GM12878 (cell line): Measurements from ENCODE around the gene KLHL3. TPM values are rescaled to one million over a fixed set of nuclear protein-coding genes. Genes with fewer than 3 reads are reported as not detected.

ENCODE experiments used
- ATAC-seq: fragments of 200-7000 bp; cut with Tn5 transposase; 3 replicates; pipeline ENCODE4 v1.9.1; 2020; ENCODE audit warnings: mild to moderate bottlenecking, moderate library complexity
- BruUV-seq: library from RNA; stranded (reverse); fragments of 400-500 nt; replicated peaks from 2 replicates; lab custom pipeline; 2021; lab: Mats Ljungman, UMichigan
- CTCF ChIA-PET: fragments of 300-600 bp; sonication (Branson Sonifier 250); formaldehyde crosslinking; extraction: SDS; loops from one replicate; lab custom pipeline; 2021; ENCODE audit warnings: inconsistent platforms; lab: Yijun Ruan, JAX
- POLR2A ChIA-PET: fragments of 350-600 bp; formaldehyde crosslinking; extraction: SDS; loops from one replicate; lab custom pipeline; 2021; ENCODE audit warnings: inconsistent platforms; lab: Charles Lee
- RAD21 ChIA-PET: fragments of 300-600 bp; sonication (Branson Sonifier 250); formaldehyde crosslinking; loops from one replicate; lab custom pipeline; 2023; ENCODE audit warnings: antibody characterized with exemption; ENCODE audit not compliant: unreplicated experiment; lab: Charles Lee
- SMC1A ChIA-PET: fragments of 300-600 bp; sonication (Branson Sonifier 250); formaldehyde crosslinking; loops from one replicate; lab custom pipeline; 2023; ENCODE audit not compliant: unreplicated experiment, uncharacterized antibody; lab: Charles Lee
- DNase-seq: peaks from one replicate; pipeline ENCODE4 v3.0.0-alpha.2; 2011; ENCODE audit warnings: low read depth, low spot score
- FAIRE-seq: peaks from 3 replicates; lab custom pipeline; 2011; peaks lifted over from hg19 to GRCh38; lab: Jason Lieb, UNC
- H2AFZ ChIP-seq: 2 replicates; pipeline ENCODE4 v1.6.0; 2011; ENCODE audit warnings: low read depth, low read length, control low read depth; ENCODE audit not compliant: control insufficient read depth
- H3K27ac ChIP-seq: 2 replicates; pipeline ENCODE4 v1.5.1; 2011; ENCODE audit warnings: control low read depth; ENCODE audit not compliant: control insufficient read depth, insufficient read depth
- H3K27me3 ChIP-seq, 2 experiments: replicated peaks in 1 of 2; 2 replicates each; pipeline versions ENCODE4 v1.6.0 to v1.6.1; 2011; ENCODE audit warnings: low read length in 1 of 2; ENCODE audit not compliant: control insufficient read depth in 2 of 2, insufficient read depth in 2 of 2
- H3K36me3 ChIP-seq, 2 experiments: 2 replicates each; pipeline ENCODE4 v1.5.1; 2011; ENCODE audit warnings: low read length in 1 of 2; ENCODE audit not compliant: control insufficient read depth in 2 of 2, insufficient read depth in 2 of 2
- H3K4me1 ChIP-seq: 2 replicates; pipeline ENCODE4 v1.6.1; 2011; ENCODE audit warnings: mild to moderate bottlenecking, low read length, moderate library complexity, mixed read lengths; ENCODE audit not compliant: control insufficient read depth, insufficient read depth
- H3K4me2 ChIP-seq: 2 replicates; pipeline ENCODE4 v1.6.0; 2011; ENCODE audit warnings: control low read depth; ENCODE audit not compliant: control insufficient read depth, insufficient read depth
- H3K4me3 ChIP-seq: fragments of 200-600 bp; sonication (generic); 2 replicates; pipeline ENCODE4 v1.5.1; 2016
- H3K79me2 ChIP-seq: 2 replicates; pipeline ENCODE4 v1.6.0; 2011; ENCODE audit warnings: low read length; ENCODE audit not compliant: control insufficient read depth, insufficient read depth
- H3K9ac ChIP-seq: 2 replicates; pipeline ENCODE4 v1.8.0; 2011; ENCODE audit warnings: low read length, control low read depth, mixed read lengths; ENCODE audit not compliant: control insufficient read depth, insufficient read depth
- H3K9me3 ChIP-seq: replicated peaks from 3 replicates; pipeline ENCODE4 v1.5.1; 2011; ENCODE audit warnings: mild to moderate bottlenecking, low read length; ENCODE audit not compliant: control insufficient read depth, insufficient read depth
- H4K20me1 ChIP-seq: 2 replicates; pipeline ENCODE4 v1.6.0; 2011; ENCODE audit not compliant: control insufficient read depth, insufficient read depth
- EGR1 ChIP-seq, 2 experiments: IDR thresholded peaks; 1 replicate in 1 of 2; 2 replicates in 1 of 2; pipeline ENCODE4 v1.6.1; 2011 to 2012; ENCODE audit warnings: low read depth in 2 of 2, low read length in 2 of 2, borderline replicate concordance in 1 of 2, mild to moderate bottlenecking in 1 of 2, moderate library complexity in 1 of 2
- IKZF1 ChIP-seq: fragments of 450-650 bp; conservative IDR thresholded peaks from 2 replicates; pipeline ENCODE4 v1.6.1; 2017; ENCODE audit warnings: antibody characterized with exemption, mild to moderate bottlenecking
- RB1 ChIP-seq: fragments of 450-650 bp; formaldehyde crosslinking; IDR thresholded peaks from 2 replicates; pipeline ENCODE4 v1.6.1; 2017; ENCODE audit warnings: mild to moderate bottlenecking, borderline replicate concordance
- SMARCA5 ChIP-seq: fragments of 450-650 bp; IDR thresholded peaks from 2 replicates; pipeline ENCODE4 v1.6.1; 2017; ENCODE audit warnings: mild to moderate bottlenecking
- YBX1 ChIP-seq: fragments of 450-650 bp; IDR thresholded peaks from 2 replicates; pipeline ENCODE4 v1.6.1; 2016; ENCODE audit warnings: antibody characterized with exemption
- ZNF384 ChIP-seq: IDR thresholded peaks from 2 replicates; pipeline ENCODE4 v1.6.1; 2012; ENCODE audit warnings: low read depth, mild to moderate bottlenecking, low read length, improper control_type of control experiment, borderline replicate concordance
- WGBS: methylation state at CpG from one replicate; pipeline ENCODE4 v1.1.6; 2016; ENCODE audit warnings: low lambda C conversion rate; ENCODE audit not compliant: insufficient replicate concordance, insufficient coverage; ENCODE audit errors: missing lambda C conversion rate; 5-methylcytosine and 5-hydroxymethylcytosine counted together
- in situ Hi-C: fragments of 300-500 bp; cut with MboI; formaldehyde crosslinking; loops from 9 replicates; pipeline ENCODE4 v1.14.3; 2018; ENCODE audit warnings: mixed read lengths
- intact Hi-C: fragments of 100-400 bp; cut with micrococcal nuclease; formaldehyde crosslinking; loops from one replicate; pipeline ENCODE4 v1.14.2; 2022; ENCODE audit not compliant: unreplicated experiment
- polyA plus RNA-seq, 11 experiments: library from polyadenylated mRNA; depleted of rRNA in 4 of 11; unstranded in 6 of 11; stranded (reverse) in 5 of 11; fragments of >200 nt; fragmentation: Nextera tagmentation in 4 of 11; fragmentation: Illumina TruSeq in 1 of 11; extraction: Ambion mirVana in 4 of 11; extraction: Trizol in 1 of 11; gene quantifications; 1 replicate in 1 of 11; 2 replicates in 10 of 11; pipeline versions ENCODE4 v1.2.1 to v1.2.3, GENCODE V29; 2011 to 2016; ENCODE audit warnings: inconsistent platforms in 2 of 11, missing spikeins in 2 of 11, low read depth in 1 of 11
- total RNA-seq, 4 experiments: library from RNA; depleted of rRNA in 3 of 4; stranded (reverse); fragments of >200 nt in 3 of 4; fragmentation: Illumina TruSeq in 1 of 4; extraction: Trizol in 1 of 4; gene quantifications; 2 replicates each; pipeline versions ENCODE4 v1.2.1 to v1.2.3, GENCODE V29; 2013 to 2021
- TF ChIP-seq, protein P1 (sequence below): fragments of 450-650 bp; IDR thresholded peaks from 2 replicates; pipeline ENCODE4 v1.6.1; 2017; ENCODE audit warnings: mild to moderate bottlenecking, low read depth, inconsistent platforms; ENCODE audit not compliant: poor library complexity, severe bottlenecking
- TF ChIP-seq, protein P2 (sequence below): fragments of 450-650 bp; IDR thresholded peaks from 2 replicates; pipeline ENCODE4 v1.6.1; 2017; ENCODE audit warnings: borderline replicate concordance
- TF ChIP-seq, protein P3 (sequence below): fragments of 450-650 bp; IDR thresholded peaks from 2 replicates; pipeline ENCODE4 v1.6.1; 2016; ENCODE audit warnings: mild to moderate bottlenecking
- TF ChIP-seq, protein P4 (sequence below): IDR thresholded peaks from 2 replicates; pipeline ENCODE4 v1.6.1; 2012; ENCODE audit warnings: improper control_type of control experiment, low read depth, low read length; ENCODE audit not compliant: insufficient replicate concordance
- TF ChIP-seq, protein P5 (sequence below): IDR thresholded peaks from 2 replicates; pipeline ENCODE4 v1.6.1; 2012; ENCODE audit warnings: low read depth, low read length, improper control_type of control experiment

The KLHL3 gene
- total and polyA plus RNA-seq, 10 of the 15 experiments (the other 5 are each of a cell fraction or from before 2014, with no cell fraction given): 1.7 to 11.7 (median 5.6) TPM

DNA sequence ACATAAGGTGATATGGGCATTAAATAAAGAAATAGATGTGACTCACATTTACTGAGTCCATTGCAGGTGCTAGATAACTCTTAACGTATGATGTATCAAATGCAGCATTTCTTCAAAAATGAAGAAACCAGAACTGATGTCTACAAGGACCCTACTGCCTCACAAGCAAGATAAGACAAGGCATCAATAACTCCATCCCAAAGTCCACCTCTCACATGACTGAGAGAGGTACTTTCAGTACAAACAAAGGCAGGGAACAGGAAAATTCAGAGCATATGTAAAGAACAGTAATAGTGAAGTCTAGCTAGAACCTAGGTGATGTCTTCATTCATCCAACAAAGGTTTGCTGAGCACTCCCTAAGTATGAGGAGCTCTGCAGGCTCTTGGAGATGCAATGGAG, 54.7 kb downstream of the KLHL3 start (continued):
- TF ChIP-seq, protein P1, sequence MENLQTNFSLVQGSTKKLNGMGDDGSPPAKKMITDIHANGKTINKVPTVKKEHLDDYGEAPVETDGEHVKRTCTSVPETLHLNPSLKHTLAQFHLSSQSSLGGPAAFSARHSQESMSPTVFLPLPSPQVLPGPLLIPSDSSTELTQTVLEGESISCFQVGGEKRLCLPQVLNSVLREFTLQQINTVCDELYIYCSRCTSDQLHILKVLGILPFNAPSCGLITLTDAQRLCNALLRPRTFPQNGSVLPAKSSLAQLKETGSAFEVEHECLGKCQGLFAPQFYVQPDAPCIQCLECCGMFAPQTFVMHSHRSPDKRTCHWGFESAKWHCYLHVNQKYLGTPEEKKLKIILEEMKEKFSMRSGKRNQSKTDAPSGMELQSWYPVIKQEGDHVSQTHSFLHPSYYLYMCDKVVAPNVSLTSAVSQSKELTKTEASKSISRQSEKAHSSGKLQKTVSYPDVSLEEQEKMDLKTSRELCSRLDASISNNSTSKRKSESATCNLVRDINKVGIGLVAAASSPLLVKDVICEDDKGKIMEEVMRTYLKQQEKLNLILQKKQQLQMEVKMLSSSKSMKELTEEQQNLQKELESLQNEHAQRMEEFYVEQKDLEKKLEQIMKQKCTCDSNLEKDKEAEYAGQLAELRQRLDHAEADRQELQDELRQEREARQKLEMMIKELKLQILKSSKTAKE: no peak
- TF ChIP-seq IKZF1 (no peak), SMARCA5 (no peak)

DNA sequence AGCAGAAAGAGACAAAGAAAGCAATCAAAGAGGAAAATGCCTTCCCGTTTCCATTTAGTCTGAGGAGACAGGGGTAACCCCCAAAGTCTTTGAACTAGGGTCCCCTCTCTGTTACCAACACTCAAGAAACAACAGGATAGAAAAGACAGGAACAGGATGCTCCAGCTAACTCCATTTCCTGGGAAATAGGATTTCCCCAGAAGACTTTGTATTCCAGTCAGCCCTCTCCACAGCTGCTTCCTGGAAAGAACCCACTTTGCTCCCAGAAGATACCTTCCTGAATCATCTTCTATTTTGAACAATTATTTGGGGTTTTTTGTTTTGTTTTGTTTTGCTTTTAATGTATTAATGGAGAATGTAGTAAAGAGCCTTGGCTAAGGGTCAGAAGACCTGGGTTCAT, 56.0 kb downstream of the KLHL3 start:
- in situ Hi-C loops (no loop called here), intact Hi-C loops (no loop called here)
- Histone ChIP-seq H3K4me2 (no peak overlapping the region), H3K4me1 (no peaks in the 10 kb centered on the region), H3K27ac (no peak overlapping the region), H3K36me3 (no peaks in the 10 kb centered on the region), H3K9ac (no peak overlapping the region), H2AFZ (no peak overlapping the region), H3K27me3 (no peaks in the 10 kb centered on the region), H3K9me3 (no peaks in the 10 kb centered on the region), H3K79me2 (no peaks in the 10 kb centered on the region), H4K20me1 (no peaks in the 10 kb centered on the region), H3K4me3 (no peak overlapping the region)
- ATAC-seq (no peak), FAIRE-seq (no peak), DNase-seq (no peak)
- ChIA-PET POLR2A (interaction anchor here (0.6 kb wide), 1 partner anchor 74 kb away, joined by 4 read pairs; no protein-coding TSS in a partner anchor), SMC1A (interaction anchor here (0.9 kb wide), 1 partner anchor 10 kb away, joined by 3 read pairs; no protein-coding TSS in a partner anchor), CTCF (no interaction called here), RAD21 (no interaction called here)
- no TSS peak for BruUV-seq
- WGBS: 53% methylated on average over 1 of the region's 1 CpG
- TF ChIP-seq, protein P2, sequence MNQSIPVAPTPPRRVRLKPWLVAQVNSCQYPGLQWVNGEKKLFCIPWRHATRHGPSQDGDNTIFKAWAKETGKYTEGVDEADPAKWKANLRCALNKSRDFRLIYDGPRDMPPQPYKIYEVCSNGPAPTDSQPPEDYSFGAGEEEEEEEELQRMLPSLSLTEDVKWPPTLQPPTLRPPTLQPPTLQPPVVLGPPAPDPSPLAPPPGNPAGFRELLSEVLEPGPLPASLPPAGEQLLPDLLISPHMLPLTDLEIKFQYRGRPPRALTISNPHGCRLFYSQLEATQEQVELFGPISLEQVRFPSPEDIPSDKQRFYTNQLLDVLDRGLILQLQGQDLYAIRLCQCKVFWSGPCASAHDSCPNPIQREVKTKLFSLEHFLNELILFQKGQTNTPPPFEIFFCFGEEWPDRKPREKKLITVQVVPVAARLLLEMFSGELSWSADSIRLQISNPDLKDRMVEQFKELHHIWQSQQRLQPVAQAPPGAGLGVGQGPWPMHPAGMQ: no peak
- TF ChIP-seq YBX1 (no peak), RB1 (no peak), EGR1 (IDR thresholded peaks at IDR 0.05; ENCODE audit: borderline replicate concordance in 1 of 2, low read depth in 2 of 2, low read length in 2 of 2) (no peak), ZNF384 (no peak)
- TF ChIP-seq, protein P3, sequence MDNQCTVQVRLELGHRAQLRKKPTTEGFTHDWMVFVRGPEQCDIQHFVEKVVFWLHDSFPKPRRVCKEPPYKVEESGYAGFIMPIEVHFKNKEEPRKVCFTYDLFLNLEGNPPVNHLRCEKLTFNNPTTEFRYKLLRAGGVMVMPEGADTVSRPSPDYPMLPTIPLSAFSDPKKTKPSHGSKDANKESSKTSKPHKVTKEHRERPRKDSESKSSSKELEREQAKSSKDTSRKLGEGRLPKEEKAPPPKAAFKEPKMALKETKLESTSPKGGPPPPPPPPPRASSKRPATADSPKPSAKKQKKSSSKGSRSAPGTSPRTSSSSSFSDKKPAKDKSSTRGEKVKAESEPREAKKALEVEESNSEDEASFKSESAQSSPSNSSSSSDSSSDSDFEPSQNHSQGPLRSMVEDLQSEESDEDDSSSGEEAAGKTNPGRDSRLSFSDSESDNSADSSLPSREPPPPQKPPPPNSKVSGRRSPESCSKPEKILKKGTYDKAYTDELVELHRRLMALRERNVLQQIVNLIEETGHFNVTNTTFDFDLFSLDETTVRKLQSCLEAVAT: no peak
- TF ChIP-seq, protein P4, sequence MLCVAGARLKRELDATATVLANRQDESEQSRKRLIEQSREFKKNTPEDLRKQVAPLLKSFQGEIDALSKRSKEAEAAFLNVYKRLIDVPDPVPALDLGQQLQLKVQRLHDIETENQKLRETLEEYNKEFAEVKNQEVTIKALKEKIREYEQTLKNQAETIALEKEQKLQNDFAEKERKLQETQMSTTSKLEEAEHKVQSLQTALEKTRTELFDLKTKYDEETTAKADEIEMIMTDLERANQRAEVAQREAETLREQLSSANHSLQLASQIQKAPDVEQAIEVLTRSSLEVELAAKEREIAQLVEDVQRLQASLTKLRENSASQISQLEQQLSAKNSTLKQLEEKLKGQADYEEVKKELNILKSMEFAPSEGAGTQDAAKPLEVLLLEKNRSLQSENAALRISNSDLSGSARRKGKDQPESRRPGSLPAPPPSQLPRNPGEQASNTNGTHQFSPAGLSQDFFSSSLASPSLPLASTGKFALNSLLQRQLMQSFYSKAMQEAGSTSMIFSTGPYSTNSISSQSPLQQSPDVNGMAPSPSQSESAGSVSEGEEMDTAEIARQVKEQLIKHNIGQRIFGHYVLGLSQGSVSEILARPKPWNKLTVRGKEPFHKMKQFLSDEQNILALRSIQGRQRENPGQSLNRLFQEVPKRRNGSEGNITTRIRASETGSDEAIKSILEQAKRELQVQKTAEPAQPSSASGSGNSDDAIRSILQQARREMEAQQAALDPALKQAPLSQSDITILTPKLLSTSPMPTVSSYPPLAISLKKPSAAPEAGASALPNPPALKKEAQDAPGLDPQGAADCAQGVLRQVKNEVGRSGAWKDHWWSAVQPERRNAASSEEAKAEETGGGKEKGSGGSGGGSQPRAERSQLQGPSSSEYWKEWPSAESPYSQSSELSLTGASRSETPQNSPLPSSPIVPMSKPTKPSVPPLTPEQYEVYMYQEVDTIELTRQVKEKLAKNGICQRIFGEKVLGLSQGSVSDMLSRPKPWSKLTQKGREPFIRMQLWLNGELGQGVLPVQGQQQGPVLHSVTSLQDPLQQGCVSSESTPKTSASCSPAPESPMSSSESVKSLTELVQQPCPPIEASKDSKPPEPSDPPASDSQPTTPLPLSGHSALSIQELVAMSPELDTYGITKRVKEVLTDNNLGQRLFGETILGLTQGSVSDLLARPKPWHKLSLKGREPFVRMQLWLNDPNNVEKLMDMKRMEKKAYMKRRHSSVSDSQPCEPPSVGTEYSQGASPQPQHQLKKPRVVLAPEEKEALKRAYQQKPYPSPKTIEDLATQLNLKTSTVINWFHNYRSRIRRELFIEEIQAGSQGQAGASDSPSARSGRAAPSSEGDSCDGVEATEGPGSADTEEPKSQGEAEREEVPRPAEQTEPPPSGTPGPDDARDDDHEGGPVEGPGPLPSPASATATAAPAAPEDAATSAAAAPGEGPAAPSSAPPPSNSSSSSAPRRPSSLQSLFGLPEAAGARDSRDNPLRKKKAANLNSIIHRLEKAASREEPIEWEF: no peak
- TF ChIP-seq, protein P5, sequence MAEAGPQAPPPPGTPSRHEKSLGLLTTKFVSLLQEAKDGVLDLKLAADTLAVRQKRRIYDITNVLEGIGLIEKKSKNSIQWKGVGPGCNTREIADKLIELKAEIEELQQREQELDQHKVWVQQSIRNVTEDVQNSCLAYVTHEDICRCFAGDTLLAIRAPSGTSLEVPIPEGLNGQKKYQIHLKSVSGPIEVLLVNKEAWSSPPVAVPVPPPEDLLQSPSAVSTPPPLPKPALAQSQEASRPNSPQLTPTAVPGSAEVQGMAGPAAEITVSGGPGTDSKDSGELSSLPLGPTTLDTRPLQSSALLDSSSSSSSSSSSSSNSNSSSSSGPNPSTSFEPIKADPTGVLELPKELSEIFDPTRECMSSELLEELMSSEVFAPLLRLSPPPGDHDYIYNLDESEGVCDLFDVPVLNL: no peak
